HepG2 (cell line): Measurements from ENCODE around the gene AQP10. TPM values are rescaled to one million over a fixed set of nuclear protein-coding genes. Genes with fewer than 3 reads are reported as not detected.

Source experiments
- ARNTL ChIP-seq: sonication (generic); formaldehyde crosslinking; IDR thresholded peaks from 2 replicates; pipeline ENCODE4 v1.4.0; 2020; ENCODE audit warnings: mild to moderate bottlenecking, missing genetic modification reagents
- ATF1 ChIP-seq: IDR thresholded peaks from 2 replicates; pipeline ENCODE4 v1.6.1; 2016; ENCODE audit warnings: mild to moderate bottlenecking, control low read depth
- ETV6 ChIP-seq: sonication (generic); formaldehyde crosslinking; conservative IDR thresholded peaks from 2 replicates; pipeline ENCODE4 v1.4.0; 2020; ENCODE audit warnings: missing genetic modification reagents
- HMGA1 ChIP-seq: sonication (generic); formaldehyde crosslinking; conservative IDR thresholded peaks from 2 replicates; pipeline ENCODE4 v1.4.0; 2020; ENCODE audit warnings: missing genetic modification reagents
- JARID2 ChIP-seq: sonication (generic); formaldehyde crosslinking; IDR thresholded peaks from 2 replicates; pipeline ENCODE4 v1.8.1; 2023; ENCODE audit warnings: missing genetic modification reagents, inconsistent platforms; ENCODE audit not compliant: insufficient replicate concordance
- MEIS2 ChIP-seq: sonication (generic); formaldehyde crosslinking; IDR thresholded peaks from 2 replicates; pipeline ENCODE4 v1.9.0; 2021; ENCODE audit warnings: mild to moderate bottlenecking, missing genetic modification reagents
- PAWR ChIP-seq: sonication (generic); formaldehyde crosslinking; IDR thresholded peaks from 2 replicates; pipeline ENCODE4 v1.4.0; 2020; ENCODE audit warnings: missing genetic modification reagents, mild to moderate bottlenecking, borderline replicate concordance
- SALL1 ChIP-seq: sonication (generic); formaldehyde crosslinking; IDR thresholded peaks from 2 replicates; pipeline ENCODE4 v1.8.0; 2022; ENCODE audit warnings: mild to moderate bottlenecking, missing genetic modification reagents
- SIN3A ChIP-seq: IDR thresholded peaks from 2 replicates; pipeline ENCODE4 v1.6.1; 2011; ENCODE audit warnings: low read depth, mild to moderate bottlenecking, control low read depth, low read length, borderline replicate concordance
- SIX1 ChIP-seq: sonication (generic); formaldehyde crosslinking; IDR thresholded peaks from 2 replicates; pipeline ENCODE4 v1.4.0; 2020; ENCODE audit warnings: missing genetic modification reagents, borderline replicate concordance
- SKI ChIP-seq: fragments of 450-650 bp; IDR thresholded peaks from one replicate; pipeline ENCODE4 v1.6.1; 2018; ENCODE audit warnings: mild to moderate bottlenecking; ENCODE audit not compliant: partially characterized antibody
- SMAD3 ChIP-seq: sonication (generic); formaldehyde crosslinking; IDR thresholded peaks from 2 replicates; pipeline ENCODE4 v1.4.0; 2020; ENCODE audit warnings: missing genetic modification reagents
- TEAD3 ChIP-seq: optimal IDR thresholded peaks from 2 replicates; pipeline ENCODE3; 2016; ENCODE audit warnings: borderline replicate concordance
- ZFP82 ChIP-seq: sonication (generic); formaldehyde crosslinking; IDR thresholded peaks from 2 replicates; pipeline ENCODE4 v1.5.1; 2020; ENCODE audit warnings: mild to moderate bottlenecking, missing genetic modification reagents, borderline replicate concordance
- ZNF17 ChIP-seq: sonication (generic); formaldehyde crosslinking; IDR thresholded peaks from 2 replicates; pipeline ENCODE4 v1.5.0; 2020; ENCODE audit warnings: mild to moderate bottlenecking, missing genetic modification reagents
- ZNF331 ChIP-seq: sonication (generic); formaldehyde crosslinking; IDR thresholded peaks from 2 replicates; pipeline ENCODE4 v1.4.0; 2020; ENCODE audit warnings: missing genetic modification reagents
- ZNF34 ChIP-seq: sonication (generic); formaldehyde crosslinking; IDR thresholded peaks from 2 replicates; pipeline ENCODE4 v1.4.0; 2020; ENCODE audit warnings: mild to moderate bottlenecking, missing genetic modification reagents, borderline replicate concordance
- ZNF446 ChIP-seq: sonication (generic); formaldehyde crosslinking; IDR thresholded peaks from 2 replicates; pipeline ENCODE4 v1.5.0; 2020; ENCODE audit warnings: mild to moderate bottlenecking, missing genetic modification reagents
- ZNF543 ChIP-seq: sonication (generic); formaldehyde crosslinking; IDR thresholded peaks from 2 replicates; pipeline ENCODE4 v1.4.0; 2020; ENCODE audit warnings: mild to moderate bottlenecking, missing genetic modification reagents
- ZSCAN31 ChIP-seq: sonication (generic); formaldehyde crosslinking; IDR thresholded peaks from 2 replicates; pipeline ENCODE4 v1.5.0; 2020; ENCODE audit warnings: low read depth, mild to moderate bottlenecking, missing genetic modification reagents
- polyA plus RNA-seq, 8 experiments: library from polyadenylated mRNA; depleted of rRNA in 3 of 8; stranded (reverse) in 7 of 8; unstranded in 1 of 8; fragments of >200 nt; fragmentation: Illumina TruSeq in 4 of 8; extraction: Trizol in 4 of 8; gene quantifications; 2 replicates each; pipeline versions ENCODE4 v1.2.1 to v1.2.3, GENCODE V29; 2011 to 2016; ENCODE audit warnings: low read depth in 4 of 8, missing spikeins in 1 of 8, mixed read lengths in 1 of 8; ENCODE audit not compliant: insufficient read depth in 1 of 8
- total RNA-seq, 5 experiments: library from RNA; depleted of rRNA; stranded (reverse); fragments of >200 nt; fragmentation: Illumina TruSeq; extraction: Trizol; gene quantifications; 2 replicates each; pipeline ENCODE4 v1.2.3, GENCODE V29; 2016; ENCODE audit warnings: low read depth in 1 of 5
- TF ChIP-seq, protein P1 (sequence below): sonication (generic); formaldehyde crosslinking; IDR thresholded peaks from 2 replicates; pipeline ENCODE4 v1.5.0; 2020; ENCODE audit warnings: mild to moderate bottlenecking, missing genetic modification reagents
- TF ChIP-seq, protein P2 (sequence below): sonication (generic); formaldehyde crosslinking; IDR thresholded peaks from 2 replicates; pipeline ENCODE4 v1.5.0; 2020; ENCODE audit warnings: missing genetic modification reagents
- TF ChIP-seq, protein P3 (sequence below): sonication (generic); formaldehyde crosslinking; IDR thresholded peaks from 2 replicates; pipeline ENCODE4 v1.5.1; 2020; ENCODE audit warnings: missing genetic modification reagents, mild to moderate bottlenecking, borderline replicate concordance
- TF ChIP-seq, protein P4 (sequence below): IDR thresholded peaks from 2 replicates; pipeline ENCODE4 v1.6.1; 2016; ENCODE audit warnings: missing compliant biosample characterization, missing genetic modification reagents, borderline replicate concordance

Gene AQP10
- total and polyA plus RNA-seq, 2 of the 13 experiments (the other 11 are each of a cell fraction or from before 2014, with no cell fraction given) = 0.30 TPM; not detected in 1

DNA sequence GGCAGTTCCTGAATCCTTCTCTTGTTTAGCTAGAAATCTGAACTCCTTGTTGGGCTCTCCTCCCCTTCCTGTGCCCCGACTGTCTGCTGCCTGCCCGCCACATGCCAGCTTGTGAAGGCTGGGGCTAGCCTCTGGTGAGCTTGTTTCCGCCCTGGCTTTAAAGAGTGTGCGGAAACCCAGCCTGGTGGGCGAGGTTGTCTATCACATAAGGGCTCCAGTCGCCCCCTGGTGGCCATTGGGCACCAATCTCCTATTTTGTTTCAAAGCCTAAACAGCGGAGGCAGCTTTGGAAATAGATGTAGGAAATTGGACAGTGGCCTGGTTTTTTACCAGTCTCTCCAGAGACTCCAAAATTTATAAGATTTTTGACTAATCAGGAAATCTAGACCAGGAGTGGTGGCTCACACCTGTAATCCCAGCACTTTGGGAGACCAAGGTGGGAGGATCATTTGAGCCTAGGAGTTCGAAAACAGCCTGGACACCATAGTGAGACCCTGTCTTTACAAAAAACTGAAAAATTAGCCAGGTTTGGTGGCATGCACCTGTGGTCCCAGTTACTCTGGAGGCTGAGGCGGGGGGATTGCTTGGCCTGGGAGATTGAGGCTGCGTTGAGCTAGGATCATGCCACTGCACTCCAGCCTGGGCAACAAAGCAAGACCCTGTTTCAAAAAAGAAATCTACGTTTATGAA is 14.3 kb downstream of the AQP10 start (continued):
- TF ChIP-seq, protein P1, sequence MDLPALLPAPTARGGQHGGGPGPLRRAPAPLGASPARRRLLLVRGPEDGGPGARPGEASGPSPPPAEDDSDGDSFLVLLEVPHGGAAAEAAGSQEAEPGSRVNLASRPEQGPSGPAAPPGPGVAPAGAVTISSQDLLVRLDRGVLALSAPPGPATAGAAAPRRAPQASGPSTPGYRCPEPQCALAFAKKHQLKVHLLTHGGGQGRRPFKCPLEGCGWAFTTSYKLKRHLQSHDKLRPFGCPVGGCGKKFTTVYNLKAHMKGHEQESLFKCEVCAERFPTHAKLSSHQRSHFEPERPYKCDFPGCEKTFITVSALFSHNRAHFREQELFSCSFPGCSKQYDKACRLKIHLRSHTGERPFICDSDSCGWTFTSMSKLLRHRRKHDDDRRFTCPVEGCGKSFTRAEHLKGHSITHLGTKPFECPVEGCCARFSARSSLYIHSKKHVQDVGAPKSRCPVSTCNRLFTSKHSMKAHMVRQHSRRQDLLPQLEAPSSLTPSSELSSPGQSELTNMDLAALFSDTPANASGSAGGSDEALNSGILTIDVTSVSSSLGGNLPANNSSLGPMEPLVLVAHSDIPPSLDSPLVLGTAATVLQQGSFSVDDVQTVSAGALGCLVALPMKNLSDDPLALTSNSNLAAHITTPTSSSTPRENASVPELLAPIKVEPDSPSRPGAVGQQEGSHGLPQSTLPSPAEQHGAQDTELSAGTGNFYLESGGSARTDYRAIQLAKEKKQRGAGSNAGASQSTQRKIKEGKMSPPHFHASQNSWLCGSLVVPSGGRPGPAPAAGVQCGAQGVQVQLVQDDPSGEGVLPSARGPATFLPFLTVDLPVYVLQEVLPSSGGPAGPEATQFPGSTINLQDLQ = no peak
- TF ChIP-seq MEIS2 (CRISPR knock-in tag) (no peak), PAWR (CRISPR knock-in tag) (no peak), ZNF17 (CRISPR knock-in tag) (no peak), ZNF543 (CRISPR knock-in tag) (no peak), JARID2 (CRISPR knock-in tag) (no peak), SALL1 (CRISPR knock-in tag) (no peak), SKI (no peak), SIX1 (no peak), SIN3A (no peak), ZNF34 (CRISPR knock-in tag) (0 out of 2 replicates have a peak, but pooled peaks have one; percentile 53), SMAD3 (0 out of 2 replicates have a peak, but pooled peaks have one; percentile 20), ZFP82 (no peak), ARNTL (CRISPR knock-in tag) (no peak), ETV6 (no peak), ZNF331 (CRISPR knock-in tag) (peak; percentile 31; the same call in 1 of the 2 replicates), TEAD3 (CRISPR knock-in tag) (peak; percentile 41), HMGA1 (CRISPR knock-in tag) (no peak), ATF1 (CRISPR knock-in tag) (no peak), ZSCAN31 (CRISPR knock-in tag) (no peak), ZNF446 (no peak)
- TF ChIP-seq, protein P2, sequence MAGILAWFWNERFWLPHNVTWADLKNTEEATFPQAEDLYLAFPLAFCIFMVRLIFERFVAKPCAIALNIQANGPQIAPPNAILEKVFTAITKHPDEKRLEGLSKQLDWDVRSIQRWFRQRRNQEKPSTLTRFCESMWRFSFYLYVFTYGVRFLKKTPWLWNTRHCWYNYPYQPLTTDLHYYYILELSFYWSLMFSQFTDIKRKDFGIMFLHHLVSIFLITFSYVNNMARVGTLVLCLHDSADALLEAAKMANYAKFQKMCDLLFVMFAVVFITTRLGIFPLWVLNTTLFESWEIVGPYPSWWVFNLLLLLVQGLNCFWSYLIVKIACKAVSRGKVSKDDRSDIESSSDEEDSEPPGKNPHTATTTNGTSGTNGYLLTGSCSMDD (CRISPR knock-in tag) = no peak
- TF ChIP-seq, protein P3, sequence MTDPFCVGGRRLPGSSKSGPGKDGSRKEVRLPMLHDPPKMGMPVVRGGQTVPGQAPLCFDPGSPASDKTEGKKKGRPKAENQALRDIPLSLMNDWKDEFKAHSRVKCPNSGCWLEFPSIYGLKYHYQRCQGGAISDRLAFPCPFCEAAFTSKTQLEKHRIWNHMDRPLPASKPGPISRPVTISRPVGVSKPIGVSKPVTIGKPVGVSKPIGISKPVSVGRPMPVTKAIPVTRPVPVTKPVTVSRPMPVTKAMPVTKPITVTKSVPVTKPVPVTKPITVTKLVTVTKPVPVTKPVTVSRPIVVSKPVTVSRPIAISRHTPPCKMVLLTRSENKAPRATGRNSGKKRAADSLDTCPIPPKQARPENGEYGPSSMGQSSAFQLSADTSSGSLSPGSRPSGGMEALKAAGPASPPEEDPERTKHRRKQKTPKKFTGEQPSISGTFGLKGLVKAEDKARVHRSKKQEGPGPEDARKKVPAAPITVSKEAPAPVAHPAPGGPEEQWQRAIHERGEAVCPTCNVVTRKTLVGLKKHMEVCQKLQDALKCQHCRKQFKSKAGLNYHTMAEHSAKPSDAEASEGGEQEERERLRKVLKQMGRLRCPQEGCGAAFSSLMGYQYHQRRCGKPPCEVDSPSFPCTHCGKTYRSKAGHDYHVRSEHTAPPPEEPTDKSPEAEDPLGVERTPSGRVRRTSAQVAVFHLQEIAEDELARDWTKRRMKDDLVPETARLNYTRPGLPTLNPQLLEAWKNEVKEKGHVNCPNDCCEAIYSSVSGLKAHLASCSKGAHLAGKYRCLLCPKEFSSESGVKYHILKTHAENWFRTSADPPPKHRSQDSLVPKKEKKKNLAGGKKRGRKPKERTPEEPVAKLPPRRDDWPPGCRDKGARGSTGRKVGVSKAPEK (CRISPR knock-in tag) = 0 out of 2 replicates have a peak, but pooled peaks have one; percentile 34
- TF ChIP-seq, protein P4, sequence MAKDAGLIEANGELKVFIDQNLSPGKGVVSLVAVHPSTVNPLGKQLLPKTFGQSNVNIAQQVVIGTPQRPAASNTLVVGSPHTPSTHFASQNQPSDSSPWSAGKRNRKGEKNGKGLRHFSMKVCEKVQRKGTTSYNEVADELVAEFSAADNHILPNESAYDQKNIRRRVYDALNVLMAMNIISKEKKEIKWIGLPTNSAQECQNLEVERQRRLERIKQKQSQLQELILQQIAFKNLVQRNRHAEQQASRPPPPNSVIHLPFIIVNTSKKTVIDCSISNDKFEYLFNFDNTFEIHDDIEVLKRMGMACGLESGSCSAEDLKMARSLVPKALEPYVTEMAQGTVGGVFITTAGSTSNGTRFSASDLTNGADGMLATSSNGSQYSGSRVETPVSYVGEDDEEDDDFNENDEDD (CRISPR knock-in tag) = no peak
